Measurements from ENCODE around the gene TEX19.
"Not testable (repeated sequence)": the region's sequence is repeated elsewhere in the genome, so short reads cannot be mapped to it uniquely, and the experiment has no call there.

Gene TEX19

DNA sequence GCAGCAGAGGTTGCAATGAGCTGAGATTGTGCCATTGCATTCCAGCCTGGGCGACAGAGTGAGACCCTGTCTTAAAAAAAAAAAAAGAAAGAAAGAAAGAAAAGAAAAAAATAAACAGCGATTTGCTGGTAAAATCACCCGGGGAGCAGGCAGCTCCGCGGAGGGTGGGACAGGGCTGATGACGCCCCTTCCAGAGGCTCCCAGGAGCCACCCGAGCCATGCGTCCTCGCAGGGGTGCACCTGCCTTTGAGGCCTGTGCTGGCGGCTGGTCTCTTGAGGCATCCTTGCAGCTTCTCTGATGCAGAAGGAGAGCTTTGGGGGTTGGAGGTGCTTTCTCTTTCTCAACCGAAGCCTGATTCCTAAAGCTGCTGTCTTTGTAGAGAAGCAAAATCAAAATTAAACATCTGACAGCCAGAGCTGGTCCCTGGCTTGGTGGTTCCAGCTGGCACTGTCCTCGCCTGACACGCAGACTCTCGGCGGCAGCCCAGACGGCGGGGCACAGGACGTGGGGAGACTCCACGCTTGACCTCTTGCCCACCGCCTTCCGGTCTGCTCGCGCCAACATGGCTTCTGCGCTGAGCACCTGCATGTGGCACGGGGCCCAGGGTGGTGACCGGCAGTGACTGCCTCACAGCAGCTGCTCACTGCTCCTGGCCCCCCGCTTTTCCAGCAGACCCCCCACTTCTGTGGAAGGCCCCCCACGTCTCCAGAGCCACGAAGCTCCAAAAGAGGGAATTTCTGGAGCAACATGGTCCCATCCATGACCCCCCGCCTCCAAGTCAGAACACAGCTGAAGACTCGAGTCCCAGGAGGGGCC lies 19.1 kb downstream of the TEX19 start:
- DNase-seq = no peak

DNA sequence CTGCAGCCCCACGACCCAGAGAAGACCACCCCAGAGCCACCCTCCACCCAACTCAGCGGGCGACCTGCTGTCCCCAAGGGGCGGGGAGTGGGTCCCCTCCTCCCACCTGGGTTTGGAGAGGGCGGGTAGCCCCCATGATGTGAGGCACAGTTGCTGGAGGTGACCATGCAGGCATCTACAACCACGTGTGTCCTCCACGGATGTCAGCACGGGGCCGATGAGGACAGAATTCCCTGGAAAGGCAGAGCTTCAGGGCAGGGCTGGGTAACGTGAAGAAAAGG lies 19.6 kb downstream of the TEX19 start:
- no peak for DNase-seq

DNA sequence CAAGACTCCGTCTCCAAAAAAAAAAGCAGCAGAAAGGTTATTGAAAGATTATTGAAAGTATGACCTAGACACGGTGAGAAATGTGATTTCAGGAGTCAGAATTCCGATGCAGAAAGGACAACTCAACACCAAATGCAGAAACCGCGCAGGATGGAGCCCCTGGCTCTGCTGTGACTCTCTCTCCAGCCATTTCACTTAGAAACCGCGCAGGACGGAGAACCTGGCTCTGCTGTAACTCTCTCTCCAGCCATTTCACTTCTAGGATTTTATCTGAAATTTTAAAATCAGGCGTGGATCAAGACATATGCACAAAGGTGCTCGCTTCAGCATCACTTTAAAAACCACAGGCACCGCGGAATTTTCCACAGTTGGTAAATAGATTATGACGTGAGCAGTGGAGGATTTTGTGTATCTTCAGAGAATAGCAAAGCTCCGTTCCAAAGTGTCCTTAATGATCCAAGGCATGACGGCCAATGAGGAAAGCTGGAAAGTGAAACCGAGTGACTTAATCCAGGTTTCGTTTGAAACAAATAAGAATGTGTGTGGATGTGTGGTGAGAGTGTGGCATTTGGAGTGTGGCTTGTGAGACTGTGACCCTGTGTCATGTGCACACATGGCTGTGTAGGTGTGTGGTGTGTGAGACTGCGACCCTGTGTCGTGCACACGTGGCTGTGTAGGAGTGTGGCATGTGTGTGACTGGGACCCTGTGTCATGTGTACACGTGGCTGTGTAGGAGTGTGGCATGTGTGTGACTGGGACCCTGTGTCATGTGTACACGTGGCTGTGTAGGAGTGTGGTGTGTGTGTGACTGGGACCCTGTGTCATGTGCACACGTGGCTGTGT lies 22.0 kb downstream of the TEX19 start:
- DNase-seq = no peak

DNA sequence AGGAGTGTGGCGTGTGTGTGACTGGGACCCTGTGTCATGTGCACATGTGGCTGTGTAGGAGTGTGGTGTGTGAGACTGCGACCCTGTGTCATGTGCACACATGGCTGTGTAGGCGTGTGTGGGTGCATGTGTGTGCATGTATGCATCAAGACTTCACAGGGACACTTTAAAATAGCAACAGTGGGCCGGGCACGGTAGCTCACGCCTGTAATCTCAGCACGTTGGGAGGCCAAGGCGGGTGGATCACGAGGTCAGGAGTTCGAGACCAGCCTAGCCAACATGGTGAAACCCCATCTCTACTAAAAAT lies 22.6 kb downstream of the TEX19 start:
- DNase-seq = not testable (repeated sequence)

DNA sequence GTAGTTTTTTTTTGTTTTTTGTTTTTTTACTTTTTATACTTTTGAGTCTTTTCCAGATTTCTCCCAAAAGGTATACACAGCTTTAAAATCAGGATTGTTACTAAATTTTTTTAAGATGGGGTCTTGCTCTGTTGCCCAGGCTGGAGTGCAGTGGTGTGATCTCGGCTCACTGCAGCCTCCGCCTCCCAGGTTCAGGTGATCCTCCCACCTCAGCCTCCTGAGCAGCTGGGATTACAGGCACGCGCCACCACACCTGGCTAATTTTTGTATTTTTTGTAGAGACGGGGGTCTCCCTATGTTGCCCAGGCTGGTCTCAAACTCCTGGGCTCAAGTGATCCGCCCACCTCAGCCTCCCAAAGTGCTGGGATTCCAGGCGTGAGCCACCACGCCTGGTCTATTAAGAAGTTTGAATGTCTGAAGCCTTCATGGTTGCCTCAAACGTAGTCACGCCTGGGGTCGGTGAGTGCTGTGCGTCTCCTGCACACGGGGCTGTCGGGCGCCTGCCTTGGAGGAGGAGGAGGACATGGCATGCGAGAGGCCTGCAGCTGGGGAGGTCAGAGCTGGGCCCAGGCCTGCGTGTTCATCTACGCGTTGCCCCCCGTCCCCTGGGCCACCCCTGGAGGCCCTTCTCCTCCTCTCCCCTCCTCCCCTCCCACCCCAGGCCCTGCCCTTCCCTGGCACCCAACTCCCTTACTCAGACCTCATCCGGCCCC lies 23.3 kb downstream of the TEX19 start:
- DNase-seq = not testable (repeated sequence)

DNA sequence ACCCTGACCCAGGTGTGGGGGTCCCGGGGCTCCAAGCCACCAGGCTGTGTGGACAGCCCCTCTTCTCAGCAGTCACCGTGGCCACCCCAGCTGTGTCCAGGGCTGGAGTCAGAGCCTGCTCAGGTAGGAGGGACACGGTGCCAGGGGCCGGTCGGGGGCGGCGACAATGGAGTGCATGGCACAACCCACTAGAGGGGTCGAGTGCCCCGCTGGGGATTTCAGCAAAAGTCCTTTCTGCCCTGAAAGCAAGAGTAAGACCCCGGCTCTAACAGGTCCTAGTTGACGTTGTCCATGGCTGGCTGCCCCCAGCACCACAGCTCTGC lies 23.8 kb downstream of the TEX19 start:
- DNase-seq = no peak

DNA sequence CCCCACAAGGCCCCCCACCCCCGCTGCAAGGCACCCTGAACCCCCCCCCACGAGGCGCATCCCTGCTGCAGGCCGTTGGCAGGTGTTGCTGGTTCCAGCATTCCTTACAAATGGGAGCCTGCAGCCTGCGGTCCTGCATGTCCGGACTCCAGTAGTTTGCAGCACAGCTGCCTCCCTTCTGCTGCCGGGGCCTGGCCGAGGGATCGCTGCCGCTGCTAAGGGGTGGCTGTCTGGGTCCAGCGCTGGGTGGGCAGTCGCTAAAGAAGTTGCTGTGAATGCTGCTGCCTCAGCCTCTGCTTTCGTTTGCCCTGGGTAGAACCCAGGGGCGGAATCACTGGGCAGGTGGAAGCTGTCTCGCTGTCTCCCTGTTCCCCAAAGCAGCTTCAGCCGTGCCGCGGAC lies 24.4 kb downstream of the TEX19 start:
- DNase-seq = no peak

DNA sequence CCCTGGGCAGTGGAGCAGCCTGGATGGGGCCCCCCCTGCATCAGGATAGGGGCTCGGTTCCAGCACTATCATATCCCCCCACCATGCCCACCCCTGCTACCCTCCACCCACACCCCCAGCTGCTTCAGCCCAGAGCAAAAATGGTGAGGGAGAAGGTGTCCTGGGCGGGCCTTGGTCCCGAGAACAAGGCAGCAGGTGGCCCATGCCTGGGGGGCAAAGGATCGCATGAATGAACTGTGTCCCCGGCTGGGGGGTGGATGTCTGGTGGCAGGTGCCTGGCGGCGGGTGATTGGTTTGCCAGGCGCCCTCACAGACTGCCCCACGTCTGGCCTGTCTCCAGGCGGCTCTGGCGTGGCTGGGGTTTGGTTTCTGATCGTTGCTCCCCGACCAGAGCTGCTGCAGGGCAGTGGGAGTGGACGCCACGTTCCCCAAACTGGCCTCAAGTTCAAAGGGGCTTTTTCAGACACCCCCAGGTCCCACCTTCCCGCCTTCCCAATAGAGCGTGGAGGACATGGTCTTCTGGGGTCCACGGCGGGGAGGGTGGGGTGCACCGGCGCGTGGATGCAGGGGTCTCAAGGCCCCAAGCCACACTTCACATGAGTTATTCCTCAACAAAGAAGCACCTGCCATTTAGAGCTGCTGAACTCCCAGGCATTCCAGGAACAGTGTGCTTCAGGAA lies 25.1 kb downstream of the TEX19 start:
- no peak for DNase-seq

DNA sequence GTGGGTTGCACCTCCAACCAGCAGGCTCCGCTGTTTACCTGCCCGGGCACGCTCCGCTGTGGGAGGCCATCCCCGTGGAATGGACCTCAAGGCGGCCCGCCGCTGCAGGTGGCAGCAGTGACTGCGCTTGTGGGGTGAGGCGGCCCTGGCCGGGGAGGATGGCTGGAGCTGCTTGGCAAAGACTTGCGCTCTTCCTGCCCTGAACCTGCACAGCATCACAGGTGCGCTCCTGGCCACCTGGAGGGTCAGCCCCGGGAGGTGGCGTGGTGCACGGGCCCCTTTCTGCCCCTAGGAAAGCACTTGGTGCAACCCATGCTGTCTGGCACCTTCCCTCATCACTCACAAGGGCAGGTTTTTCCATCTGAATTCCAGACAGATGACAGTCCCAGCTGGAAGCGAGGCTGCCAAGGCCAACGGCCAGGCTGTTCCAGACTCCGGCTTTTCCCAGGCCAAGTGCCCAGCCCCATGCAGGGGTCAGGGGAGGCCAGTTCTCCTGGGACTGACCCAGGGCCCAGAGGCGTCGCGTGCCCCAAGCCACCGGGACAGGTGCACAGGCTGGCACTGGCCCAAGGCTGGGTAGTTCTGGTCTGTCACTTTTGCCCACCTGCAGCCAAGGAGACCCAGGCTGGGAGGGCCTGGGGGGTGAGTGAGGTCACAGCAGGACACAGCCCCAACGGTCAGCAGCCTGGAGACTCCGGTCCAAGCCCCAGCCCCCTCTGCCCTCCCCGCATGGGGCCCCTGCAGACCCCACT lies 25.9 kb downstream of the TEX19 start:
- DNase-seq = no peak

DNA sequence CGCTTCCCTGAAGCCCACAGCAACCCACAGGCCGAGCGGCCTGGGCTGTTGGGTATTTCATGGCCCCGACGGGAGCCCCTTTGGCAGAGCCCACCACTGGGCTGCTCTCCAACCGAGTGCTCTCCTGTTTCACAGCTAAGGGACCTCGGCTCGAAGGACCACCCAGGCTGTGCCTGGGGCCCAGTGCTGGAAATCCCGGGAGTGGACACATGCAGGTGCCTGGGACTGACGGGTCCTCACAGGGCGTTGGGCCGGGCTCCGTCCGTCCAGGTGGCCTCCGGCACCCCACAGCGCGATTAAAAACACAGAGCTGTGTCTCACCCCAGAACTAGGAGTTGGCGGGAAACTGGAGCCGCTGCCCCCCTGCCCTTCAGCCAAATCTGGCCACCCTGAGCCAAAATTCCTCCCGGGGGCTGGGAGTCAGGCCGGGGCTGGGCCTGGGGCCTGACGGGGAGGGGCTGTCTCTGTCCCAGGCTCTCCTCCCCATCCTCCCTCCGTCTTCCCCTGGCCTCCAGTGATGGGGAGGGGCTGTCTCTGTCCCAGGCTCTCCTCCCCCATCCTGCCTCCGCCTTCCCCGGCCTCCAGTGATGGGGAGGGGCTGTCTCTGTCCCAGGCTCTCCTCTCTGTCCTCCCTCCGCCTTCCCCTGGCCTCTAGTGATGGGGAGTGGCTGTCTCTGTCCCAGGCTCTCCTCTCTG lies 26.7 kb downstream of the TEX19 start:
- no peak for DNase-seq

DNA sequence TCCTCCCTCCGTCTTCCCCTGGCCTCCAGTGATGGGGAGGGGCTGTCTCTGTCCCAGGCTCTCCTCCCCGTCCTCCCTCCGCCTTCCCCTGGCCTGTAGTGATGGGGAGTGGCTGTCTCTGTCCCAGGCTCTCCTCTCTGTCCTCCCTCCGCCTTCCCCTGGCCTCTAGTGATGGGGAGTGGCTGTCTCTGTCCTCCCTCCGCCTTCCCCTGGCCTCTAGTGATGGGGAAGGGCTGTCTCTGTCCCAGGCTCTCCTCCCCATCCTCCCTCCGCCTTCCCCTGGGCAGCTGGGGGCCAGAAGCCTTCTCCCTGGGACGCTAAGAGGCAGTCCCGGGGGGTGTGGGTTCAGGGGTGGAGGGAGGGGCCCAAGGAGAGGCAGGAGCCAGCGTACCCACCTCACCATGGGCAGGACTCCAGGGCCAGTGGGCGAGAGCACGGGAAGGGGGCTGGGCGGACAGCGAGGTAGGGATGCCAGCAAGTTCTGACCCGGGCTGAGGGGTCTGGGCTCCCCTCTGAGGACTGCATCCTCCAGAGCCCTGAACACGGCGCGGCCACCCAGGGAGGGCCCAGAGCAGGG lies 27.3 kb downstream of the TEX19 start:
- DNase-seq = no peak

DNA sequence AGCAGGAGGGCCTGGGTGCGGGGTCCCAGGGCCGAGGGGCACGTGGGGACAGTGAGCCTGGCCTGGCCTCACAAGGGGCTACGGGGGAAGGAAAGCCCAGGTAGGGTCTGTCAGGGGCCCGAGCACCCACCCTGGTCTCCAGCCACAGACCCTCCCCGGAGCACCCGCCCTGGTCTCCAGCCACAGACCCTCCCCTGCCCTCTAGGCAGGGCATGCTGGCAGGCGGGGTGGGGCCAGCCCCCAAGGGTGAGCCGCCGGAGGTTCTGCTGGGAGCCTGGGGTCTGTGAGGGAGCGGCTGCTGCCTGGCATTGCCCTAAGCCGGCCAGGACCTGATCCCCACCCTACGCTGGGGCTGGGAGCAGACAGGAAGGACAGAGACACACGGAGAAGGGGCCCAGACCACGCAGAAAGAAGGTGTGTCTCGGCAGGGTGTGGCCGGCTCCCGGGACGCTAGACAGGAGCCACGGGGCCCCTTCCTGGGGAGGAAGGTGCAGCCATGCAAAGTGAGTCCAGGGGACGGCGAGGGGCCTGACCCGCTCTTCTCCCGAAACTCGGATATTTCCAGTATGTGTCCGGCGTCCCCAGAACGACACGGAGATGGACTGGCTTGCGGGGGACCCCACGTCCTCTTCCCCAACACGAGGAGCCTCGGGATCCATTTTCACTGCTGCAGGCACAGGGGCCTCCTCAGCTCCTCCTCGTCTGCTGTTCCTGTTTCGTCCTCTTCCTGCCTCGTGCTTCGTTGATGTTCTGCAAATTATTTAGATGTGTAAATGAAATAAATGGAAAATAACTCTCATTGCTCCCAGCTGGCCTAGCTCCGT lies 28.0 kb downstream of the TEX19 start:
- DNase-seq = no peak

DNA sequence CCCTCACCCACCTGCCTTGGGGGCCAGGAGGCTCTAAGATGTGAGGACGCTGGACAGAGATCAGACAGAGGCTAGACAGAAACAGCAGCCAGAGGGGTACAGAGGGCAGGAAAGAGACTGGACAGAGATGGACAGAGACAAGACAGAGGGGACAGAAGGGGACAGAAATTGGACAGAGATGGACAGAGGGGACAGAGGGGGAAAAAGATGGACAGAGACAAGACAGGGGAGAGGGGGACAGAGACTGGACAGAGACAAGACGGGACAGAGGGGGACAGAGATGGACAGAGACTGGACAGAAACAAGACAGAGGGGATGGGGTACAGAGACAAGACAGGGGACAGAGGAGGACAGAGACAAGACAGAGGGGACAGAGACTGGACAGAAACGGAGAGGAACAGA lies 28.7 kb downstream of the TEX19 start:
- no peak for DNase-seq

DNA sequence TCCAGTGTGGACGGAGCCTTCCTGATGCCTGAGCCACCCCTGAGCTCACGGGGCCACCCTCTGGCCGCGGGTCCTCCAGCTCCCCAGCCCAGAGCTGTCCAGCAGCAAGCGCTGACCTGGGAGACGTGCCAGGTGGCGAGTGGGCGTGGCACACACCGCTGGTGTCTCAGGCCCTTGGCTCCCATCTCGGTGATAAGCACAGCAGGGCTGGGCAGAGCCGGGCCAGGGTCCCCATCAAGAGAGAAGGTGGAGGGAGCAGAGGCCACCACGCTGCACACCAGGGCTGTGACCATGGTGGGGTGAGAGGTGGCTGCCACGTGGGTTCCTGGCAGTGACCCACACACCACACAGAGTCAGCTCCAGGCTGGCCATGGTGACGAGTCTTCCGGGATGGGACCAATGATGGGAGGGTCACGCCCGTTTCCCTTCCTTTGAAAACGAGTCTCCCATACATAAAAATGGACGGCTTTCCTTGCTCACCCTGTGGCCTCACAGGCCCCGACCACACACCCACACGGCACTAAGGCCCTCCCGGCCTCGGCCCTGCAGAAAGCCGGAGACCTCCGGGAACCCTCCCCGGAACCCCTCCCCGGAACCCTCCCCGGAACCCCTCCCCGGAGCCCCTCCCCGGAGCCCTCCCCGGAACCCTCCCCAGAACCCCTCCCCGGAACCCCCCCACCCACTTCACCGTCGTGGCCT lies 29.3 kb downstream of the TEX19 start:
- no peak for DNase-seq

DNA sequence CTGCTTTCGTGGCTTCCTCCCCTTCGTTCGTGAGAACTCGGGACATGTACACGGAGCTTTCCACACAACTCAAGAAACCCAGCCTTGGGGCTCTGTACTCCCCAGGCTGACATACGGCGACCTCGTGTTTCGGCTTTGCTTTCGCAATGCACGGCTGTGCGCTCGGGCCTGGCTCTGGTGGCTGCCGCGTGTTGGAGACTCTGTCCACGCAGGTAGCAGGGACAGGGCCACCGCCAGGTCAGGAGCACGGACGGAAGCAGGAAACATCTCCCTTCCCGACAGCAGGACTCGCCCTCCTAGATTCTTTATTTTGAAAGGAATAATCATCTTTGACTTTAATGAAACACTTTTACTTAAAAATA lies 29.9 kb downstream of the TEX19 start:
- no peak for DNase-seq

DNA sequence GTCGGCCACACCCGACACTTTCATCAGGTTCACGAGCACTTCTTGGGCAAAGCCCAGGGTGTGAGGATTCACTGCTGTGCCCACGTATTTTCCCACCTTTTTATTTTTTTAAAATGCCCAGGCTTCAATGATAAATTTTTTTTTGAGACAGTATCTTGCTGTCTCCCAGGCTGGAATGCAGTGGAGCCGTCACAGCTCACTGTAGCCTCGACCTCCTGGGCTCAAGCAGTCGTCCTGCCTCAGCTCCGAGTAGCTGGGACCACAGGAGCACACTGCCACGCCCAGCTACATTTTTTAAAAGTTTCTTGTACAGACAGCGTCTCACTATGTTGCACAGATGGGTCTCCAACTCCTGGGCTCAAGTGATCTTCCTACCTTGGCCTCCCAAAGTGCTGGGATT lies 30.3 kb downstream of the TEX19 start:
- DNase-seq = no peak

DNA sequence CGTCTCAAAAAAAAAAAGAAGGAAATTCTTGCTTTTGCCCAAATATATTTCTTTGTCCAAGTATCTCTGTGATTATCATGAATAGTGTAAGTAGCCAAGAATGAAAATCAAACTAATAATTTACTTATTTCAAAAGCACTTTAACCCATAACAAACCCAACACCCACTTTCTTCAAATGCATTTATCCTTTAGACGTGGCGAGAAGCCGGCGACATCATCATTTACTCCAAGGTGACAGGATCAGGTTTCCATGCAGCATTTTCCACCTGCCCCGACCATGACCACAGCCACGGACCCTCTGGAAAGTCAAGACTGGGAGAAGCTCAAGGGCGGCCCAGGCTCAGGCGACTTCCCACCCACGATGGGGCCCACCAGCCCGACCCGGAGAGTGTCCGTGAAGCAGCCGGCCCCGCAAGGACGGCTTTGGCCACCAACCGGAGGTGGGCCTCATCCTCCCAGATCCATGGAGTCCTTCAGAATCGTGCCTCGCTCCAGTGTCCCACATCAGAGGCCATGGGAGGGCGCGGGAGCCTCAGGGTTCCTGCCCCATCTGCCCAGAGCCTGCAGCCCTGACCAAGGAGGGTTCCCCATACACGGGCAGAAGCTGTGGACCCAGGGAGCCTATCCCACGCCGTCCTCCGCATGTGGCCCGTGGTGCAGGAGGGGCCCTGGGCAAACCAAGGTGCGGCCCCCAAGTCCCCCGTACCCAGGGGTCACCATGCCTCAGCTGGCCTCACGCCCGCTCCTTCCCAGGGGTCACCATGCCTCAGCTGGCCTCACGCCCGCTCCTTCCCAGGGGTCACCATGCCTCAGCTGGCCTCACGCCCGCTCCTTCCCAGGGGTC lies 31.2 kb downstream of the TEX19 start:
- DNase-seq = no peak

DNA sequence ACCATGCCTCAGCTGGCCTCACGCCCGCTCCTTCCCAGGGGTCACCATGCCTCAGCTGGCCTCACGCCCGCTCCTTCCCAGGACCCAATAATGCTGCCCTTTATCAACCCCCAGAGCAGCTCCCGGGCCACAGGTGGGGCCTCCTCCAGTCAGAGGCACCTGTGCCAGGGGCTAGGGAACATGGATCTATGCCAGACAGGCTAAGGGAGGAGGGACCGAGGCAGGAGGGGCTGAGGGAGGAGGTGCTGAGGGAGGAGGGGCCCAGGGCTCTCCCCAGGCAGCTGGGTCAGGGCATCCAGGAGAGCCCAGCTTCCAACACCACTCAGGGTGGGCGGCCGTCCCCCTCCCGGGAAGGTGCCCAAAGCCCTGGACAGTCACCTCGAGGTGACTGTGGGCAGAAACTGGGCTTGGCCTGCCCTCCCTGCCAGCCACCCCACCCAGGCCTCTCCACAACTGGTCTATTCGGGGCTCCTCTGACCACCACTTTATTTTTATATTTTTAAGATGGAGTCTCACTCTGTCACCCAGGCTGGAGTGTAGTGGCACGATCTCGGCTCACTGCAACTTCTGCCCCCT lies 31.9 kb downstream of the TEX19 start:
- DNase-seq = no peak

DNA sequence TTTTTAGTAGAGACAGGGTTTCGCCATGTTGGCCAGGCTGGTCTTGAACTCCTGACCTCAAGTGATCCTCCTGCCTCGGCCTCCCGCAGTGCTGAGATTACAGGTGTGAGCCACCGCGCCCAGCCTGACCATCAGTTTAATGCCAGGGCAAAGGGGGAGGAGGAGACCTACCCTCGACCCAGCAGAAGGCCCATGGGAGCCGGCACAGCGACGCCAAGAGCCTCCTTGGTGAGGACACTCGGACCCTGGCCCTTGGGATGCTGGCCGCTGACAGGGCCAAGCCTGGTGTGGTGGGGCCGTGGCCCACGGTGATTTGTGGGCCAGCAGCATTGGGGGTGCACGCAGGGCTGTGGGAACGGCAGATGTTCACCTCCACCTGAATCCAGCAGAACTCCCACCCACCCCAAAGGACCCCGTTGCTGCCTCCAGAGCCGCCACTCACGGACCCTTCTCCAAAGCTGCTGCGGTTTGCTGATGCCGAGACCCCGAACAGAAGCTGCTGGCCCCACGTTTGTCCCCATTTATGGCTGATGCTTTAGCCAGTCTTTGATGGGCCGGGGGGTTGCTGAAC lies 32.5 kb downstream of the TEX19 start:
- no peak for DNase-seq
